A673 (cell line): ENCODE data around the gene AP1AR.

Experiments used
- CTCF ChIP-seq: fragments of 300-800, 200-600 bp; sonication (generic); conservative IDR thresholded peaks from 2 replicates; pipeline ENCODE4 v1.5.1; 2017; ENCODE audit warnings: low read depth, mild to moderate bottlenecking, antibody characterized with exemption, low read length, moderate library complexity, mixed read lengths
- EZH2 ChIP-seq: fragments of 200-600 bp; sonication (generic); IDR thresholded peaks from 2 replicates; pipeline ENCODE4 v1.6.1; 2017; ENCODE audit warnings: borderline replicate concordance, low read depth, mild to moderate bottlenecking, mixed read lengths, antibody characterized with exemption, low read length; ENCODE audit not compliant: poor library complexity, severe bottlenecking

GRCh38 chr4:112270640-112271421 is 39.2 kb downstream of the AP1AR start:
- no peak for TF ChIP-seq CTCF
- no peak for TF ChIP-seq EZH2
